ENCODE results near the gene ZNF433. TPM values are rescaled to one million over a fixed set of nuclear protein-coding genes. Genes with fewer than 3 reads are reported as not detected.

ZNF433 gene
- total and polyA plus RNA-seq, 10 of the 15 experiments (the other 5 are each of a cell fraction or from before 2014, with no cell fraction given), result 0.79 to 2.9 (median 1.7) TPM

DNA sequence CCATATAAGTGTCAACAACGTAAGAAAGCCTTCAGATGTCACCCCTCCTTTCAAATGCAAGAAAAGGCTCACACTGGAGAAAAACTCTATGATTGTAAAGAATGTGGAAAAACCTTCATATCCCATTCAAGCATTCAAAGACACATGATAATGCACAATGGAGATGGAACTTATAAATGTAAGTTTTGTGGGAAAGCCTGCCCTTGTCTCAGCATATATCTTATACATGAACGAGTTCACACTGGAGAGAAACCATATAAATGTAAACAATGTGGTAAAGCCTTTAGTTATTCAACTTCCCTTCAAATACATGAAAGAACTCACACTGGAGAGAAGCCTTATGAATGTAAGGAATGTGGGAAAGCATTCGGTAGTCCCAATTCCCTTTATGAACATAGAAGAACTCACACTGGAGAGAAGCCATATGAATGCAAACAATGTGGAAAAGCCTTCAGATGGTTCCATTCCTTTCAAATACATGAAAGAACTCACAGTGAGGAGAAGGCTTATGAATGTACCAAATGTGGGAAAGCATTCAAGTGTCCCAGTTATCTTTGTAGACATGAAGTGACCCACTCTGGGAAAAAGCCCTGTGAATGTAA, 40.2 kb upstream of the ZNF433 start:
- H3K4me2 ChIP-seq (ENCODE audit: control insufficient read depth, insufficient read depth), result no peak overlapping the region
- no peak overlapping the region for H3K27ac ChIP-seq (ENCODE audit: control insufficient read depth, insufficient read depth)
- no peaks in the 10 kb centered on the region for H3K79me2 ChIP-seq (ENCODE audit: control insufficient read depth, insufficient read depth, low read length)
- ATAC-seq (no peak), DNase-seq (ENCODE audit: low read depth, low spot score) (no peak), FAIRE-seq (no peak)
- CTCF ChIA-PET, result no interaction called here
- in situ Hi-C loops (cut with MboI), result no loop called here
- RAD21 ChIA-PET (ENCODE audit: unreplicated experiment), result no interaction called here
- intact Hi-C loops (cut with micrococcal nuclease; ENCODE audit: unreplicated experiment), result no loop called here
- peaks cover 43% of the 10 kb centered on the region for H3K9me3 ChIP-seq (replicated peaks; ENCODE audit: control insufficient read depth, insufficient read depth, low read length)
- SMC1A ChIA-PET (ENCODE audit: uncharacterized antibody, unreplicated experiment), result no interaction called here
- BruUV-seq (replicated peaks), result no TSS peak
- no peak overlapping the region for H2AFZ ChIP-seq (ENCODE audit: control insufficient read depth, low read depth, low read length)
- no peaks in the 10 kb centered on the region for H3K27me3 ChIP-seq (replicated peaks in 1 of 2; ENCODE audit: control insufficient read depth in 2 of 2, insufficient read depth in 2 of 2, low read length in 1 of 2)
- H3K4me3 ChIP-seq, result no peak overlapping the region
- H4K20me1 ChIP-seq (ENCODE audit: control insufficient read depth, insufficient read depth), result no peaks in the 10 kb centered on the region
- H3K4me1 ChIP-seq (ENCODE audit: control insufficient read depth, insufficient read depth, low read length), result no peaks in the 10 kb centered on the region
- WGBS (ENCODE audit: insufficient coverage, insufficient replicate concordance, low lambda C conversion rate, missing lambda C conversion rate), result 91% methylated on average over 3 of the region's 3 CpGs
- no peak overlapping the region for H3K9ac ChIP-seq (ENCODE audit: control insufficient read depth, insufficient read depth, low read length)
- POLR2A ChIA-PET, result no interaction called here
- peaks cover 0 to 6% of the 10 kb centered on the region in 2 experiments; a peak in 2 of 4 replicates for H3K36me3 ChIP-seq (ENCODE audit: control insufficient read depth in 2 of 2, insufficient read depth in 2 of 2, low read length in 1 of 2)
- TF ChIP-seq MEF2B (IDR thresholded peaks at IDR 0.05; ENCODE audit: partially characterized antibody, poor library complexity, severe bottlenecking) (no peak), CBX5 (IDR thresholded peaks at IDR 0.05; ENCODE audit: low read depth) (0 out of 2 replicates have a peak, but pooled peaks have one; percentile 32), KLF5 (IDR thresholded peaks at IDR 0.05; ENCODE audit: partially characterized antibody) (peak; percentile 47)

DNA sequence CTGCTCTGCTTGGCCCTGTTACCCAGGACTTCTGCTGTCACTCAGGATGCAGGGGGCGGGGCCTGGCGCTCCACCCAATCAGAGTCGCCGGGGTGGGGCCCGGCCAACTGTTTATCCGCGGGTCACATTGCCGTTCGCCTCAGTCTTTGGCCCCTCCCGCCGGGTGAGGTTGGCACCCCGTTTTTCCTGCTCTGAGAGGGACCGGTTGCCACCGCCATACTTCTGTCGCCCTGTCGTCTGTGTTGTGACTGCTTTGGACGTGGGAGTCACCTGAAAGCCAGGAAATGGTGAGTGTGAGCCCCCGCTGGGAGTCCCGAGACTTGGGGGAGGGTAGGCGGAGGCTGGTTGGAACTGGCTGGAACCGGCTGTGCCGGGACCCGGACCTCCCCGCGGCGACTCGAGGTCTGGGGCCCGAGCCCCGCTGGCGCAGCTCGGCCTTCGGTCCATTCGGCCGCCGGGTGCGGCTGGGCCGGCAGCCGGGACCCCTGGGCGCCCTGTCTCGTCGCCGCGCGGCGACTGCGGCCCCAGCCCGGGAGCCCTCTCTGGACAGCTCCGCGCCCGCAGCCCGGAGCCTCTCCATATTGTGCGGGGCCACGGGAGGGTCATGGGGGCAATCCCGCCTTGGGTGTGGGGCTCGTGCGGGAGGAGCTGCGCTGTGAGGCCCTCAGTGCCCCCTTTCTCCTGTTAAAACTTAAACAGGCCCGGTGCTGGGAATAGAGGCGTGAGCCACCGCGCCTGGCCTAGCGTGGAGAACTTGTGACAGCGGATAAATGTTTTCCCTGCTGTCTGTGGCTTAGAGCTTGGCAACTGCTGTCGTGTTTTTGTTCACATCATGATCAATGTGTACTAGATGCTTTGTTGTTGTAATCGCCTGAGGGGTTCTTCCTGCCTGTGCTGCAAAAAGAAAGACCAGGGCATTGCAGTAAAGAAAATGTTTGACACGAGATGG, 29.4 kb upstream of the ZNF433 start, which contains the start of gene ZNF844:
TSS of gene ZNF844 (plus strand) at position 142 of the 949 bp plus-strand sequence. CDS start at position 285, 143 bp downstream.
- Histone ChIP-seq H2AFZ (ENCODE audit: control insufficient read depth, low read depth, low read length) (peak within 1 kb of the TSS; percentile 53), H3K36me3 (ENCODE audit: control insufficient read depth in 2 of 2, insufficient read depth in 2 of 2, low read length in 1 of 2) (no peaks in the 10 kb centered on the region), H4K20me1 (ENCODE audit: control insufficient read depth, insufficient read depth) (no peaks in the 10 kb centered on the region), H3K79me2 (ENCODE audit: control insufficient read depth, insufficient read depth, low read length) (peaks cover 4% of the 10 kb centered on the region; the same call in 1 of the 2 replicates), H3K9ac (ENCODE audit: control insufficient read depth, insufficient read depth, low read length) (peak within 1 kb of the TSS; percentile 94), H3K27me3 (replicated peaks in 1 of 2; ENCODE audit: control insufficient read depth in 2 of 2, insufficient read depth in 2 of 2, low read length in 1 of 2) (no peaks in the 10 kb centered on the region), H3K4me2 (ENCODE audit: control insufficient read depth, insufficient read depth) (peak within 1 kb of the TSS; percentile 73), H3K9me3 (replicated peaks; ENCODE audit: control insufficient read depth, insufficient read depth, low read length) (no peaks in the 10 kb centered on the region; the same call in 2 of the 3 replicates), H3K27ac (ENCODE audit: control insufficient read depth, insufficient read depth) (peak within 1 kb of the TSS; percentile 86), H3K4me1 (ENCODE audit: control insufficient read depth, insufficient read depth, low read length) (no peaks in the 10 kb centered on the region), H3K4me3 (peak within 1 kb of the TSS; percentile 64)
- ChIA-PET RAD21 (ENCODE audit: unreplicated experiment) (no interaction called here), POLR2A (no interaction called here), CTCF (no interaction called here), SMC1A (ENCODE audit: uncharacterized antibody, unreplicated experiment) (no interaction called here)
- BruUV-seq (replicated peaks), result no TSS peak
- ATAC-seq, result peak; percentile 20; the same call in 1 of the 3 replicates
- in situ Hi-C loops (cut with MboI), result no loop called here
- intact Hi-C loops (cut with micrococcal nuclease; ENCODE audit: unreplicated experiment), result no loop called here
- WGBS (ENCODE audit: insufficient coverage, insufficient replicate concordance, low lambda C conversion rate, missing lambda C conversion rate), result 2% methylated on average over 51 of the region's 66 CpGs
- DNase-seq (ENCODE audit: low read depth, low spot score), result peak; percentile 48
- FAIRE-seq, result no peak
- TF ChIP-seq SPI1 (IDR thresholded peaks at IDR 0.05; ENCODE audit: borderline replicate concordance, insufficient read depth, low read depth, low read length) (no peak), WRNIP1 (IDR thresholded peaks at IDR 0.05; ENCODE audit: borderline replicate concordance, low read depth, low read length) (no peak), TCF3 (IDR thresholded peaks at IDR 0.05; ENCODE audit: borderline replicate concordance, insufficient read depth, low read depth, low read length) (peak; percentile 56; the same call in 1 of the 2 replicates), TCF12 (IDR thresholded peaks at IDR 0.05; ENCODE audit: low read depth, low read length) (no peak), POLR2AphosphoS5 (IDR thresholded peaks at IDR 0.05; ENCODE audit: low read length) (peak; percentile 89)
- TF ChIP-seq, protein P1, sequence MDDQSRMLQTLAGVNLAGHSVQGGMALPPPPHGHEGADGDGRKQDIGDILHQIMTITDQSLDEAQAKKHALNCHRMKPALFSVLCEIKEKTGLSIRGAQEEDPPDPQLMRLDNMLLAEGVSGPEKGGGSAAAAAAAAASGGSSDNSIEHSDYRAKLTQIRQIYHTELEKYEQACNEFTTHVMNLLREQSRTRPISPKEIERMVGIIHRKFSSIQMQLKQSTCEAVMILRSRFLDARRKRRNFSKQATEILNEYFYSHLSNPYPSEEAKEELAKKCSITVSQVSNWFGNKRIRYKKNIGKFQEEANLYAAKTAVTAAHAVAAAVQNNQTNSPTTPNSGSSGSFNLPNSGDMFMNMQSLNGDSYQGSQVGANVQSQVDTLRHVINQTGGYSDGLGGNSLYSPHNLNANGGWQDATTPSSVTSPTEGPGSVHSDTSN (IDR thresholded peaks at IDR 0.05; ENCODE audit: insufficient replicate concordance, low read depth, low read length), result peak; percentile 94
- TF ChIP-seq, protein P2, sequence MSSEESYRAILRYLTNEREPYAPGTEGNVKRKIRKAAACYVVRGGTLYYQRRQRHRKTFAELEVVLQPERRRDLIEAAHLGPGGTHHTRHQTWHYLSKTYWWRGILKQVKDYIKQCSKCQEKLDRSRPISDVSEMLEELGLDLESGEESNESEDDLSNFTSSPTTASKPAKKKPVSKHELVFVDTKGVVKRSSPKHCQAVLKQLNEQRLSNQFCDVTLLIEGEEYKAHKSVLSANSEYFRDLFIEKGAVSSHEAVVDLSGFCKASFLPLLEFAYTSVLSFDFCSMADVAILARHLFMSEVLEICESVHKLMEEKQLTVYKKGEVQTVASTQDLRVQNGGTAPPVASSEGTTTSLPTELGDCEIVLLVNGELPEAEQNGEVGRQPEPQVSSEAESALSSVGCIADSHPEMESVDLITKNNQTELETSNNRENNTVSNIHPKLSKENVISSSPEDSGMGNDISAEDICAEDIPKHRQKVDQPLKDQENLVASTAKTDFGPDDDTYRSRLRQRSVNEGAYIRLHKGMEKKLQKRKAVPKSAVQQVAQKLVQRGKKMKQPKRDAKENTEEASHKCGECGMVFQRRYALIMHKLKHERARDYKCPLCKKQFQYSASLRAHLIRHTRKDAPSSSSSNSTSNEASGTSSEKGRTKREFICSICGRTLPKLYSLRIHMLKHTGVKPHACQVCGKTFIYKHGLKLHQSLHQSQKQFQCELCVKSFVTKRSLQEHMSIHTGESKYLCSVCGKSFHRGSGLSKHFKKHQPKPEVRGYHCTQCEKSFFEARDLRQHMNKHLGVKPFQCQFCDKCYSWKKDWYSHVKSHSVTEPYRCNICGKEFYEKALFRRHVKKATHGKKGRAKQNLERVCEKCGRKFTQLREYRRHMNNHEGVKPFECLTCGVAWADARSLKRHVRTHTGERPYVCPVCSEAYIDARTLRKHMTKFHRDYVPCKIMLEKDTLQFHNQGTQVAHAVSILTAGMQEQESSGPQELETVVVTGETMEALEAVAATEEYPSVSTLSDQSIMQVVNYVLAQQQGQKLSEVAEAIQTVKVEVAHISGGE (CRISPR knock-in tag; IDR thresholded peaks at IDR 0.05), result no peak

Data from GM12878 (cell line).